BJ (cell line): ENCODE results near the gene CCDC137. TPM values are rescaled to one million over a fixed set of nuclear protein-coding genes. Genes with fewer than 3 reads are reported as not detected.
A peak's percentile ranks its signal among the peaks of the same experiment; 100 is the strongest.

Experiments
- CTCF ChIA-PET: fragments of 350-600 bp; formaldehyde crosslinking; extraction: SDS; loops from one replicate; lab custom pipeline; 2021; ENCODE audit warnings: antibody characterized with exemption, inconsistent platforms; lab: Yijun Ruan, JAX
- POLR2A ChIA-PET: fragments of 300-600 bp; sonication (Branson Sonifier 250); formaldehyde crosslinking; extraction: SDS; loops from one replicate; lab custom pipeline; 2021; ENCODE audit warnings: antibody characterized with exemption; lab: Charles Lee
- DNase-seq: peaks from one replicate; pipeline ENCODE4 v3.0.0-alpha.2; 2011; ENCODE audit warnings: low read depth
- H3K27me3 ChIP-seq: 2 replicates; pipeline ENCODE4 v1.6.0; 2011; ENCODE audit warnings: low read length; ENCODE audit not compliant: control insufficient read depth, insufficient read depth
- H3K36me3 ChIP-seq: 2 replicates; pipeline ENCODE4 v1.5.1; 2011; ENCODE audit warnings: low read length; ENCODE audit not compliant: control insufficient read depth, insufficient read depth
- H3K4me3 ChIP-seq: 2 replicates; pipeline ENCODE4 v1.5.1; 2011; ENCODE audit warnings: low read depth, mild to moderate bottlenecking, control low read depth, low read length
- polyA plus RNA-seq: library from polyadenylated mRNA; depleted of rRNA; stranded (reverse); fragments of >200 nt; gene quantifications from 2 replicates; pipeline ENCODE4 v1.2.3, GENCODE V29; 2011
- TF ChIP-seq, protein P1 (sequence below): IDR thresholded peaks from 2 replicates; pipeline ENCODE4 v1.5.1; 2011; ENCODE audit warnings: low read depth, mild to moderate bottlenecking, control low read depth, inconsistent platforms, low read length, moderate library complexity; ENCODE audit not compliant: insufficient read depth

Gene CCDC137
- polyA plus RNA-seq, 1 experiment, result 10.9 TPM

- ChIA-PET POLR2A (no interaction called here), CTCF (interaction anchor here (0.6 to 1.5 kb wide), 3 partner anchors 10 to 815 kb away, joined by 3 to 4 read pairs (median 3); no protein-coding TSS in a partner anchor)
Observed at GRCh38 chr17:81631482-81631881, 35.1 kb upstream of the CCDC137 start.

GRCh38 chr17:81635431-81635830 is 31.1 kb upstream of the CCDC137 start:
- POLR2A ChIA-PET, result no interaction called here
- TF ChIP-seq, protein P1, sequence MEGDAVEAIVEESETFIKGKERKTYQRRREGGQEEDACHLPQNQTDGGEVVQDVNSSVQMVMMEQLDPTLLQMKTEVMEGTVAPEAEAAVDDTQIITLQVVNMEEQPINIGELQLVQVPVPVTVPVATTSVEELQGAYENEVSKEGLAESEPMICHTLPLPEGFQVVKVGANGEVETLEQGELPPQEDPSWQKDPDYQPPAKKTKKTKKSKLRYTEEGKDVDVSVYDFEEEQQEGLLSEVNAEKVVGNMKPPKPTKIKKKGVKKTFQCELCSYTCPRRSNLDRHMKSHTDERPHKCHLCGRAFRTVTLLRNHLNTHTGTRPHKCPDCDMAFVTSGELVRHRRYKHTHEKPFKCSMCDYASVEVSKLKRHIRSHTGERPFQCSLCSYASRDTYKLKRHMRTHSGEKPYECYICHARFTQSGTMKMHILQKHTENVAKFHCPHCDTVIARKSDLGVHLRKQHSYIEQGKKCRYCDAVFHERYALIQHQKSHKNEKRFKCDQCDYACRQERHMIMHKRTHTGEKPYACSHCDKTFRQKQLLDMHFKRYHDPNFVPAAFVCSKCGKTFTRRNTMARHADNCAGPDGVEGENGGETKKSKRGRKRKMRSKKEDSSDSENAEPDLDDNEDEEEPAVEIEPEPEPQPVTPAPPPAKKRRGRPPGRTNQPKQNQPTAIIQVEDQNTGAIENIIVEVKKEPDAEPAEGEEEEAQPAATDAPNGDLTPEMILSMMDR, result no peak
- Histone ChIP-seq H3K4me3 (no peak overlapping the region), H3K36me3 (no peaks in the 10 kb centered on the region; the same call in 1 of the 2 replicates), H3K27me3 (no peaks in the 10 kb centered on the region)
- CTCF ChIA-PET, result no interaction called here
- no peak for DNase-seq

More at GRCh38 chr17:81631482-81631881, 35.1 kb upstream of the CCDC137 start:
- TF ChIP-seq, protein P1, result no peak
- H3K36me3 ChIP-seq, result peaks cover 6% of the 10 kb centered on the region
- H3K4me3 ChIP-seq, result no peak overlapping the region
- H3K27me3 ChIP-seq, result no peaks in the 10 kb centered on the region
- no peak for DNase-seq

DNA sequence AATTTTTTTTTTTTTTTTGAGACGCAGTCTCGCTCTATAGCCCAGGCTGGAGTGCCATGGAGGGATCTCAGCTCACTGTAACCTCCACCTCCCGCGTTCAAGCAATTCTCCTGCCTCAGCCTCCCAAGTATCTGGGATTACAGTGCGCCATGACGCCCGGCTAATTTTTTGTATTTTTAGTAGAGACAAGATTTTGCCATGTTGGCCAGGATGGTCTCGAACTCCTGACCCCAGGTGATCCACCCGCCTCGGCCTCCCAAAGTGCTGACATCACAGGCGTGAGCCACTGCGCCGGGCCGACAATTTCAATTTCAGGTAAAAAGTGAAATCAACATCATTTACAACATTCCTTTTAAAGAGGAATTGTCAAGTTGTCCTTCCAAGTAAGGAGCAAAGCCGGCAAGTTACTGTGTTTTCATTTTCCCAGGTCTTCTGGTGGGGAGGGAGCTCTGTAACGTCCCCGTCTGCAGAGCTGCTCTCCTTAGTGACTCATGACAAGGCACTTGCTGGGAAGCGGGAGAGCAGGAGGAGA is 30.5 kb upstream of the CCDC137 start:
- peak overlapping the region; percentile 82 for H3K4me3 ChIP-seq
- no peaks in the 10 kb centered on the region; the same call in 1 of the 2 replicates for H3K36me3 ChIP-seq
- DNase-seq, result no peak
- CTCF ChIA-PET, result no interaction called here
- POLR2A ChIA-PET, result no interaction called here
- TF ChIP-seq, protein P1, result no peak
- H3K27me3 ChIP-seq, result no peaks in the 10 kb centered on the region

- peak within 1 kb of the TSS; percentile 82 for H3K4me3 ChIP-seq
- no peak for DNase-seq
- TF ChIP-seq, protein P1, result no peak
- ChIA-PET POLR2A (interaction anchor here (0.6 kb wide), 1 partner anchor 20 kb away, joined by 4 read pairs; no protein-coding TSS in a partner anchor), CTCF (no interaction called here)
- no peaks in the 10 kb centered on the region for H3K27me3 ChIP-seq
- H3K36me3 ChIP-seq, result no peaks in the 10 kb centered on the region; the same call in none of the 2 replicates
Observed at GRCh38 chr17:81636505-81637288, 29.8 kb upstream of the CCDC137 start, which contains the start of the genes NPLOC4 and TSPAN10. TSS of gene NPLOC4 (minus strand) at chr17:81637112. CDS start at chr17:81636930, 182 bp downstream. TSS of gene TSPAN10 (plus strand) at chr17:81637196. CDS start at chr17:81642413, 5,217 bp downstream.

- ChIA-PET CTCF (interaction anchor here (1.3 kb wide), 1 partner anchor 21 kb away, joined by 3 read pairs; no protein-coding TSS in a partner anchor), POLR2A (no interaction called here)
- Histone ChIP-seq H3K4me3 (no peak overlapping the region), H3K36me3 (no peaks in the 10 kb centered on the region; the same call in none of the 2 replicates), H3K27me3 (no peaks in the 10 kb centered on the region)
- DNase-seq, result no peak
- TF ChIP-seq, protein P1, result no peak
Observed at GRCh38 chr17:81638683-81639082, 27.9 kb upstream of the CCDC137 start.
